ENCODE data around the gene GPC6. TPM values are rescaled to one million over a fixed set of nuclear protein-coding genes. Genes with fewer than 3 reads are reported as not detected.
A peak's percentile ranks its signal among the peaks of the same experiment; 100 is the strongest.

Gene GPC6
- 16.1 TPM for total RNA-seq (ENCODE audit: unreplicated experiment)
- long read RNA-seq = 0 reads

GRCh38 chr13:93226623-93227279 is at the start of gene GPC6:
TSS of gene GPC6 (plus strand) at chr13:93226807.
- H3K4me1 Mint-ChIP-seq (ENCODE audit: unreplicated experiment) = peaks cover 38% of the 10 kb centered on the region
- no peaks in the 10 kb centered on the region for H3K36me3 Mint-ChIP-seq (ENCODE audit: low read depth, unreplicated experiment)
- no peaks in the 10 kb centered on the region for H3K9me3 Mint-ChIP-seq (ENCODE audit: unreplicated experiment)

GRCh38 chr13:93180356-93180969 is 46.1 kb upstream of the GPC6 start:
- no peaks in the 10 kb centered on the region for H3K4me1 Mint-ChIP-seq (ENCODE audit: unreplicated experiment)
- no peak for TF ChIP-seq CTCF (IDR thresholded peaks at IDR 0.05; ENCODE audit: unreplicated experiment)
- no peak for DNase-seq (ENCODE audit: low spot score)
- no peaks in the 10 kb centered on the region for H3K36me3 Mint-ChIP-seq (ENCODE audit: low read depth, unreplicated experiment)
- no peak overlapping the region for H3K4me3 Mint-ChIP-seq (ENCODE audit: unreplicated experiment)
- H3K27me3 Mint-ChIP-seq (ENCODE audit: unreplicated experiment) = no peaks in the 10 kb centered on the region
- no peaks in the 10 kb centered on the region for H3K9me3 Mint-ChIP-seq (ENCODE audit: unreplicated experiment)
- no peak overlapping the region for H3K27ac Mint-ChIP-seq (ENCODE audit: unreplicated experiment)

More at GRCh38 chr13:93226623-93227279, at the start of gene GPC6:
- no peak for TF ChIP-seq CTCF (IDR thresholded peaks at IDR 0.05; ENCODE audit: unreplicated experiment)
- peak within 1 kb of the TSS; percentile 82 for H3K27ac Mint-ChIP-seq (ENCODE audit: unreplicated experiment)
- H3K4me3 Mint-ChIP-seq (ENCODE audit: unreplicated experiment) = peak within 1 kb of the TSS; percentile 98
- H3K27me3 Mint-ChIP-seq (ENCODE audit: unreplicated experiment) = peaks cover 5% of the 10 kb centered on the region
- peak; percentile 60 for DNase-seq (ENCODE audit: low spot score)

- Mint-ChIP-seq H3K27ac (ENCODE audit: unreplicated experiment) (no peak overlapping the region), H3K4me1 (ENCODE audit: unreplicated experiment) (no peaks in the 10 kb centered on the region), H3K4me3 (ENCODE audit: unreplicated experiment) (no peak overlapping the region), H3K36me3 (ENCODE audit: low read depth, unreplicated experiment) (no peaks in the 10 kb centered on the region), H3K27me3 (ENCODE audit: unreplicated experiment) (no peaks in the 10 kb centered on the region), H3K9me3 (ENCODE audit: unreplicated experiment) (no peaks in the 10 kb centered on the region)
- TF ChIP-seq CTCF (IDR thresholded peaks at IDR 0.05; ENCODE audit: unreplicated experiment) = no peak
- no peak for DNase-seq (ENCODE audit: low spot score)
Measured at GRCh38 chr13:93182406-93182805, 44.2 kb upstream of the GPC6 start.

- no peak overlapping the region for H3K27ac Mint-ChIP-seq (ENCODE audit: unreplicated experiment)
- H3K4me3 Mint-ChIP-seq (ENCODE audit: unreplicated experiment) = no peak overlapping the region
- no peaks in the 10 kb centered on the region for H3K36me3 Mint-ChIP-seq (ENCODE audit: low read depth, unreplicated experiment)
- no peaks in the 10 kb centered on the region for H3K9me3 Mint-ChIP-seq (ENCODE audit: unreplicated experiment)
- H3K27me3 Mint-ChIP-seq (ENCODE audit: unreplicated experiment) = no peaks in the 10 kb centered on the region
- no peak for TF ChIP-seq CTCF (IDR thresholded peaks at IDR 0.05; ENCODE audit: unreplicated experiment)
- H3K4me1 Mint-ChIP-seq (ENCODE audit: unreplicated experiment) = no peaks in the 10 kb centered on the region
- DNase-seq (ENCODE audit: low spot score) = no peak
Measured at GRCh38 chr13:93183302-93183701, 43.3 kb upstream of the GPC6 start.

GRCh38 chr13:93190006-93190405 is 36.6 kb upstream of the GPC6 start:
- no peaks in the 10 kb centered on the region for H3K4me1 Mint-ChIP-seq (ENCODE audit: unreplicated experiment)
- H3K36me3 Mint-ChIP-seq (ENCODE audit: low read depth, unreplicated experiment) = peaks cover 10% of the 10 kb centered on the region
- H3K27me3 Mint-ChIP-seq (ENCODE audit: unreplicated experiment) = peaks cover 5% of the 10 kb centered on the region
- H3K27ac Mint-ChIP-seq (ENCODE audit: unreplicated experiment) = no peak overlapping the region
- H3K9me3 Mint-ChIP-seq (ENCODE audit: unreplicated experiment) = peaks cover 10% of the 10 kb centered on the region
- H3K4me3 Mint-ChIP-seq (ENCODE audit: unreplicated experiment) = no peak overlapping the region
- no peak for DNase-seq (ENCODE audit: low spot score)
- no peak for TF ChIP-seq CTCF (IDR thresholded peaks at IDR 0.05; ENCODE audit: unreplicated experiment)

Data from endothelial cell (in vitro differentiated cells).